Vagina (tissue), 2 donors: ENCODE data around the gene TRIM72.

Experiments
- POLR2AphosphoS5 ChIP-seq, 2 donors: sonication (generic); formaldehyde crosslinking; IDR thresholded peaks; one replicate each; pipeline ENCODE4 v1.9.0; 2017; ENCODE audit warnings: antibody characterized with exemption in 2 of 2, mild to moderate bottlenecking in 2 of 2, low read depth in 1 of 2; ENCODE audit not compliant: insufficient read depth in 1 of 2
- TF ChIP-seq, protein P1 (sequence below), 3 experiments: fragments of 450-650 bp in 2 of 3; fragments of 200-600 bp in 1 of 3; sonication (generic) in 1 of 3; IDR thresholded peaks; one replicate each; pipeline ENCODE4 v1.5.1; 2017 to 2019; ENCODE audit warnings: antibody characterized with exemption in 3 of 3, mild to moderate bottlenecking in 2 of 3, moderate library complexity in 2 of 3

DNA sequence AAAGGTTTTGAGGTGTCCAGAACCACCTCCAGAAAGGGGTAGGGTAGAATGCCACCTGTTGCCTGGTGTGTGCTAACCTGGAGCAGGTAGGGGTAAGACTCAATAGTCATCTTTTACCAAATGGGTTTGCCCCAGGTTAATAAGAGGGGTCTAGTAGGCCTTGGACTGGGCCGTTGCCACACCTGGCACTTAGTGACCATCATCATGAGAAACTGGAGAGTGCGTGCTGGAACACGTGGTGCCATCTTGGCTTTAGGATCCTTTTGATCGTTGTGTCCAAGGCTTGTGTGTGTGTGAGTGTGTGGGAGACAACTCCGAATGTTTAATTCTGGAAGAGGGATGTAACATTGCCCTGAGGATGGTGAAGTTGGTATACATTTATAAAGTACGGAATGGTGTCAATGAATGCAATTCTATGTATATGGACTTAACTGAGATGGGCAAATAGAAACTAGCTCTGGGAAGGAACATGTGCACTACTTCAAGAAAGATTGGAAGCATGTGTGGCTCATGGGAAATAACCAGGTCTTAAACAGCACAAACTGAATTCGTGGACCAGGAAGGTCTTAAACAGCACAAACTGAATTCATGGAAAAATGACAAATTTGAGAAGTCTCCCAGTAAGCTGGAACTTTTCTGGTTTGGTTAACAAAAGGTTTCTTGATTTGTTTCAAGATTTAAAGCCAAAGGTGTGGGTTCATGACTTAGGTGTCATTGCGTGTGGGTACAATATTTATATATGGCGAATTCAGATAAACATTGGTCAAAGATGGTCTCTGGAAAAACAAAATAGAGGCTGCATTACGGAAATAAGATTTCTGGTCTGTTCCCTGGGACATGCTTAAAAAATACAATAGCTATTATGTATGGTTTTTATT is 26.8 kb upstream of the TRIM72 start:
- TF ChIP-seq, protein P1, sequence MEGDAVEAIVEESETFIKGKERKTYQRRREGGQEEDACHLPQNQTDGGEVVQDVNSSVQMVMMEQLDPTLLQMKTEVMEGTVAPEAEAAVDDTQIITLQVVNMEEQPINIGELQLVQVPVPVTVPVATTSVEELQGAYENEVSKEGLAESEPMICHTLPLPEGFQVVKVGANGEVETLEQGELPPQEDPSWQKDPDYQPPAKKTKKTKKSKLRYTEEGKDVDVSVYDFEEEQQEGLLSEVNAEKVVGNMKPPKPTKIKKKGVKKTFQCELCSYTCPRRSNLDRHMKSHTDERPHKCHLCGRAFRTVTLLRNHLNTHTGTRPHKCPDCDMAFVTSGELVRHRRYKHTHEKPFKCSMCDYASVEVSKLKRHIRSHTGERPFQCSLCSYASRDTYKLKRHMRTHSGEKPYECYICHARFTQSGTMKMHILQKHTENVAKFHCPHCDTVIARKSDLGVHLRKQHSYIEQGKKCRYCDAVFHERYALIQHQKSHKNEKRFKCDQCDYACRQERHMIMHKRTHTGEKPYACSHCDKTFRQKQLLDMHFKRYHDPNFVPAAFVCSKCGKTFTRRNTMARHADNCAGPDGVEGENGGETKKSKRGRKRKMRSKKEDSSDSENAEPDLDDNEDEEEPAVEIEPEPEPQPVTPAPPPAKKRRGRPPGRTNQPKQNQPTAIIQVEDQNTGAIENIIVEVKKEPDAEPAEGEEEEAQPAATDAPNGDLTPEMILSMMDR (IDR thresholded peaks at IDR 0.05): no peak
- TF ChIP-seq POLR2AphosphoS5 (IDR thresholded peaks at IDR 0.05; ENCODE audit: insufficient read depth in 1 of 2, low read depth in 1 of 2): no peak
